GM12878 (cell line): Measurements from ENCODE around the gene RAP1GAP. TPM values are rescaled to one million over a fixed set of nuclear protein-coding genes. Genes with fewer than 3 reads are reported as not detected.
A peak's percentile ranks its signal among the peaks of the same experiment; 100 is the strongest.

Experiments used
- ATAC-seq: fragments of 200-7000 bp; cut with Tn5 transposase; 3 replicates; pipeline ENCODE4 v1.9.1; 2020; ENCODE audit warnings: mild to moderate bottlenecking, moderate library complexity
- BruUV-seq: library from RNA; stranded (reverse); fragments of 400-500 nt; replicated peaks from 2 replicates; lab custom pipeline; 2021; lab: Mats Ljungman, UMichigan
- CTCF ChIA-PET: fragments of 300-600 bp; sonication (Branson Sonifier 250); formaldehyde crosslinking; extraction: SDS; loops from one replicate; lab custom pipeline; 2021; ENCODE audit warnings: inconsistent platforms; lab: Yijun Ruan, JAX
- POLR2A ChIA-PET: fragments of 350-600 bp; formaldehyde crosslinking; extraction: SDS; loops from one replicate; lab custom pipeline; 2021; ENCODE audit warnings: inconsistent platforms; lab: Charles Lee
- RAD21 ChIA-PET: fragments of 300-600 bp; sonication (Branson Sonifier 250); formaldehyde crosslinking; loops from one replicate; lab custom pipeline; 2023; ENCODE audit warnings: antibody characterized with exemption; ENCODE audit not compliant: unreplicated experiment; lab: Charles Lee
- SMC1A ChIA-PET: fragments of 300-600 bp; sonication (Branson Sonifier 250); formaldehyde crosslinking; loops from one replicate; lab custom pipeline; 2023; ENCODE audit not compliant: unreplicated experiment, uncharacterized antibody; lab: Charles Lee
- DNase-seq: peaks from one replicate; pipeline ENCODE4 v3.0.0-alpha.2; 2011; ENCODE audit warnings: low read depth, low spot score
- FAIRE-seq: peaks from 3 replicates; lab custom pipeline; 2011; peaks lifted over from hg19 to GRCh38; lab: Jason Lieb, UNC
- H2AFZ ChIP-seq: 2 replicates; pipeline ENCODE4 v1.6.0; 2011; ENCODE audit warnings: low read depth, low read length, control low read depth; ENCODE audit not compliant: control insufficient read depth
- H3K27ac ChIP-seq: 2 replicates; pipeline ENCODE4 v1.5.1; 2011; ENCODE audit warnings: control low read depth; ENCODE audit not compliant: control insufficient read depth, insufficient read depth
- H3K27me3 ChIP-seq, 2 experiments: replicated peaks in 1 of 2; 2 replicates each; pipeline versions ENCODE4 v1.6.0 to v1.6.1; 2011; ENCODE audit warnings: low read length in 1 of 2; ENCODE audit not compliant: control insufficient read depth in 2 of 2, insufficient read depth in 2 of 2
- H3K36me3 ChIP-seq, 2 experiments: 2 replicates each; pipeline ENCODE4 v1.5.1; 2011; ENCODE audit warnings: low read length in 1 of 2; ENCODE audit not compliant: control insufficient read depth in 2 of 2, insufficient read depth in 2 of 2
- H3K4me1 ChIP-seq: 2 replicates; pipeline ENCODE4 v1.6.1; 2011; ENCODE audit warnings: mild to moderate bottlenecking, low read length, moderate library complexity, mixed read lengths; ENCODE audit not compliant: control insufficient read depth, insufficient read depth
- H3K4me2 ChIP-seq: 2 replicates; pipeline ENCODE4 v1.6.0; 2011; ENCODE audit warnings: control low read depth; ENCODE audit not compliant: control insufficient read depth, insufficient read depth
- H3K4me3 ChIP-seq: fragments of 200-600 bp; sonication (generic); 2 replicates; pipeline ENCODE4 v1.5.1; 2016
- H3K79me2 ChIP-seq: 2 replicates; pipeline ENCODE4 v1.6.0; 2011; ENCODE audit warnings: low read length; ENCODE audit not compliant: control insufficient read depth, insufficient read depth
- H3K9ac ChIP-seq: 2 replicates; pipeline ENCODE4 v1.8.0; 2011; ENCODE audit warnings: low read length, control low read depth, mixed read lengths; ENCODE audit not compliant: control insufficient read depth, insufficient read depth
- H3K9me3 ChIP-seq: replicated peaks from 3 replicates; pipeline ENCODE4 v1.5.1; 2011; ENCODE audit warnings: mild to moderate bottlenecking, low read length; ENCODE audit not compliant: control insufficient read depth, insufficient read depth
- H4K20me1 ChIP-seq: 2 replicates; pipeline ENCODE4 v1.6.0; 2011; ENCODE audit not compliant: control insufficient read depth, insufficient read depth
- ASH2L ChIP-seq: fragments of 300-600, 200-600 bp; sonication (generic); IDR thresholded peaks from 2 replicates; pipeline ENCODE4 v1.6.1; 2017; ENCODE audit warnings: low read depth, mild to moderate bottlenecking, borderline replicate concordance
- BHLHE40 ChIP-seq, 2 experiments: fragments of 450-650 bp in 1 of 2; IDR thresholded peaks; 2 replicates each; pipeline ENCODE4 v1.6.1; 2011 to 2017; ENCODE audit warnings: low read depth in 2 of 2, borderline replicate concordance in 1 of 2, improper control_type of control experiment in 1 of 2, low read length in 1 of 2, mild to moderate bottlenecking in 1 of 2
- MXI1 ChIP-seq: fragments of 150-350 bp; IDR thresholded peaks from 2 replicates; pipeline ENCODE4 v1.6.1; 2011; ENCODE audit warnings: low read depth, mild to moderate bottlenecking, inconsistent platforms, low read length, improper control_type of control experiment
- WGBS: methylation state at CpG from one replicate; pipeline ENCODE4 v1.1.6; 2016; ENCODE audit warnings: low lambda C conversion rate; ENCODE audit not compliant: insufficient replicate concordance, insufficient coverage; ENCODE audit errors: missing lambda C conversion rate; 5-methylcytosine and 5-hydroxymethylcytosine counted together
- in situ Hi-C: fragments of 300-500 bp; cut with MboI; formaldehyde crosslinking; loops from 9 replicates; pipeline ENCODE4 v1.14.3; 2018; ENCODE audit warnings: mixed read lengths
- intact Hi-C: fragments of 100-400 bp; cut with micrococcal nuclease; formaldehyde crosslinking; loops from one replicate; pipeline ENCODE4 v1.14.2; 2022; ENCODE audit not compliant: unreplicated experiment
- polyA plus RNA-seq, 11 experiments: library from polyadenylated mRNA; depleted of rRNA in 4 of 11; unstranded in 6 of 11; stranded (reverse) in 5 of 11; fragments of >200 nt; fragmentation: Nextera tagmentation in 4 of 11; fragmentation: Illumina TruSeq in 1 of 11; extraction: Ambion mirVana in 4 of 11; extraction: Trizol in 1 of 11; gene quantifications; 1 replicate in 1 of 11; 2 replicates in 10 of 11; pipeline versions ENCODE4 v1.2.1 to v1.2.3, GENCODE V29; 2011 to 2016; ENCODE audit warnings: inconsistent platforms in 2 of 11, missing spikeins in 2 of 11, low read depth in 1 of 11
- total RNA-seq, 4 experiments: library from RNA; depleted of rRNA in 3 of 4; stranded (reverse); fragments of >200 nt in 3 of 4; fragmentation: Illumina TruSeq in 1 of 4; extraction: Trizol in 1 of 4; gene quantifications; 2 replicates each; pipeline versions ENCODE4 v1.2.1 to v1.2.3, GENCODE V29; 2013 to 2021

RAP1GAP gene
- total and polyA plus RNA-seq, 10 of the 15 experiments (the other 5 are each of a cell fraction or from before 2014, with no cell fraction given) = 0.04 to 0.96 (median 0.09) TPM; not detected in 3

GRCh38 chr1:21618561-21619374 lies 50.4 kb downstream of the RAP1GAP start:
- no peaks in the 10 kb centered on the region for H3K79me2 ChIP-seq
- no peaks in the 10 kb centered on the region for H3K9me3 ChIP-seq
- TF ChIP-seq BHLHE40 (IDR thresholded peaks at IDR 0.05; ENCODE audit: borderline replicate concordance in 1 of 2, low read depth in 2 of 2, low read length in 1 of 2) (peak in 1 of 2 experiments; percentile 60; a peak in 1 of 4 replicates), ASH2L (no peak), MXI1 (no peak)
- SMC1A ChIA-PET = no interaction called here
- RAD21 ChIA-PET = no interaction called here
- FAIRE-seq = no peak
- H3K9ac ChIP-seq = no peak overlapping the region
- CTCF ChIA-PET = no interaction called here
- no peak overlapping the region for H3K4me3 ChIP-seq
- intact Hi-C loops (no loop called here), in situ Hi-C loops (no loop called here)
- peaks cover 1 to 2% of the 10 kb centered on the region in 2 experiments; a peak in 1 of 4 replicates for H3K27me3 ChIP-seq
- 17% methylated on average over 16 of the region's 22 CpGs for WGBS
- no peak for ATAC-seq
- POLR2A ChIA-PET = no interaction called here
- no TSS peak for BruUV-seq
- no peak overlapping the region for H2AFZ ChIP-seq
- DNase-seq = no peak
- no peaks in the 10 kb centered on the region for H3K36me3 ChIP-seq
- no peaks in the 10 kb centered on the region; the same call in 1 of the 2 replicates for H3K4me1 ChIP-seq
- H4K20me1 ChIP-seq = no peaks in the 10 kb centered on the region
- no peak overlapping the region for H3K27ac ChIP-seq
- H3K4me2 ChIP-seq = no peak overlapping the region

DNA sequence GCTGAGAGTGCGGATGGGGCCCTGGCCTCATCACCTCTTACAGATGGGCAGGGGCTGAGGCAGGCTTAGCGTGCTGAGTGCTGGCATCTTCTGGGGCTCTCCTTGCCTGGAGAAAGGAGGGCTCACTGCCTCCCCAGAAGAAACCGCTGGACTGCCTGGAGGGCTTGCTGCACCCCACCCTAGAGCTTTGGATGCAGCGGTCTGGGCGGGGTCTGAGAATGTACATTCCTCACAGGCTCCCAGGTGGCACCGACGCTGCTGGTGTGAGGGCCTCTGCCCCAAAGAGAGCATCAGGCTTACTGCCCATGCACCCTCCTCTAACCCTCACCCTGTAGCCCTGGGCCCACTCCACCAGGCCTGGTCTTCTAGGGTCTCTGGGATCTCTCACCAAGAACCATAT lies 51.1 kb downstream of the RAP1GAP start:
- H3K36me3 ChIP-seq = no peaks in the 10 kb centered on the region
- H3K4me2 ChIP-seq = no peak overlapping the region
- no peak for TF ChIP-seq ASH2L
- no peaks in the 10 kb centered on the region; the same call in 1 of the 2 replicates for H3K4me1 ChIP-seq
- H4K20me1 ChIP-seq = no peaks in the 10 kb centered on the region
- SMC1A ChIA-PET = no interaction called here
- CTCF ChIA-PET = no interaction called here
- FAIRE-seq (no peak), DNase-seq (no peak), ATAC-seq (no peak)
- intact Hi-C loops = no loop called here
- RAD21 ChIA-PET = no interaction called here
- BruUV-seq = no TSS peak
- H3K27me3 ChIP-seq = peaks cover 1 to 2% of the 10 kb centered on the region in 2 experiments; a peak in 1 of 4 replicates
- H3K27ac ChIP-seq = no peak overlapping the region
- H3K9ac ChIP-seq = no peak overlapping the region
- no peaks in the 10 kb centered on the region for H3K79me2 ChIP-seq
- H3K4me3 ChIP-seq = no peak overlapping the region
- POLR2A ChIA-PET = no interaction called here
- H3K9me3 ChIP-seq = no peaks in the 10 kb centered on the region
- no peak overlapping the region for H2AFZ ChIP-seq
- WGBS = 39% methylated on average over 7 of the region's 7 CpGs
- in situ Hi-C loops = no loop called here
